Epidermal melanocyte (primary cell): Measurements from ENCODE around the gene RPS6KA5.

Experiments
- DNase-seq: peaks from one replicate; pipeline ENCODE4 v3.0.0; 2011; ENCODE audit warnings: low spot score; ENCODE audit not compliant: insufficient read length

The RPS6KA5 gene

GRCh38 chr14:90809530-90810312 lies 250.7 kb downstream of the RPS6KA5 start:
- DNase-seq, result no peak

- DNase-seq, result no peak
Observed at GRCh38 chr14:90808759-90809529, 251.5 kb downstream of the RPS6KA5 start.

DNA sequence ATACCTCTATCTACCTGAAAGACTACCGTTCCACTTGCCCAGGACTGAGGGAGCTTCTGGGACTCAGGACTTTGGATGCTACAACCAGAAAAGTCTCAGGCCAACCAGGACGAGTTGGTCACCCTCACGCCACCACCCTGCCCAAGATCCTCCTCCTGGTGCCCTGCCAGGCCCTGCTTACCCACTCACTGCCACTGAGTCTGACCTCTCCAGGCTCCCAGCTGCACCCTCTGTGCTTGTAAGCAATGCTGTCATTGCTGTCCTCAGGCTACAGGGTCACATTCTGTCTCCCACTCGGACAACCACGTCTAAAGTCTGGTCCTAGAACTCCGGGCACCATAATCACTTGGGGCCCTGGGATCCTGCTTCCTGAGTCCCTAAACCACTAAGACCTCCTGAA lies 253.4 kb downstream of the RPS6KA5 start:
- DNase-seq, result no peak

DNA sequence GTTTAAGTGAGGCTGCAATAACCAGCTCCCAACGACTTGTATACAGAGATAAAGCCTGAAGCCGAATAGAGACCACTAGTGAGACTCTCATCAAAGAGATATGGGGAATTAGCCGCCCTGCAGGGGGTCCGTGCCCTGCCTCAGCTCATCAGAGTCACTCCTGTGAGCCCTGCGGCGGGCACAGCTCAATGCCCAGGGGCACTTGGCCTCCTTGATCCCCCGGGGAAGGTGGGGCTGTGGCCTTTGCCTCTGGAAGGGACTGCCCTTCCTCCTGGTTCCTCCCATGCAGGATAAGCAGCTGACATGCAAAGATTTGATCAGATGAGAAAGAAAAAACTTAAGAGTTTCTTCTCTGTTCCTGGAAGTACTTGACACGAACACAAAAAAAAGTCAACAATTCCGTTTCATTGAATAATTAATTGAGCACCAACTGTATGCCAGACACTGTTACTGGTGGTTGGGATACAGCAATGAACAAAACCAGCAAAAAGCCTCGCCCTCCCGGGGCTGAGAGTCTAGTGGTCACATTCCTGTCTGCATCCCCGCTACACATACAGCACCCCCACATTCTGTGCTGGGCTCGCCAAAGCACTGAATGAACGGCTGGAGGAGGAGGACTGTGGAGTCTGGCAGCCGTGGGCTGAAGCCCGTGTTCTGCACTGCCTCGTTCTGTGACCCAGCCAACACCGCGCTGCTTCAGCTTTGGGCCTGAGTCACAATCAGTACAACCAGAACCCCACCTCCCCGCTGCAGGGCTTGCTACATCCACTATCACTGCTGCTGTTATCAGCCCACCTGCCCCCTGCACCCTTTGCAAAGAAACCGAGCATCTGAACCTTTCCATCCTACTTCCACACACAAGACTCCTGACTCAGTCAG lies 254.5 kb downstream of the RPS6KA5 start:
- DNase-seq, result no peak

DNA sequence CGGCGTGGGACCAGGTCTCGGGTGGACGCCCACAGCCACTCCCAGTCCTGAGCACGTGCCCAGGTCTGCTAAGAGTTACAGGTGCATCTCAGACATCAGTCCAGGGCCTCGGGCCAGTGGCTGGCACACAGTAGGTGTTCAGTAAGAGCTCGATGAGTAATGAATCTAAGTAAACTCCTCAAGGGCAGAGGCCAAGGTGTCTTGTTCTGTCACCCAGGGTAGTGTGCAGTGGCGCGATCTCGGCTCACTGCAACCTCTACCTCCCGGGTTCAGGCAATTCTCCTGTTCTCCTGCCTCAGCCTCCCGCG lies 255.4 kb downstream of the RPS6KA5 start:
- no peak for DNase-seq

DNA sequence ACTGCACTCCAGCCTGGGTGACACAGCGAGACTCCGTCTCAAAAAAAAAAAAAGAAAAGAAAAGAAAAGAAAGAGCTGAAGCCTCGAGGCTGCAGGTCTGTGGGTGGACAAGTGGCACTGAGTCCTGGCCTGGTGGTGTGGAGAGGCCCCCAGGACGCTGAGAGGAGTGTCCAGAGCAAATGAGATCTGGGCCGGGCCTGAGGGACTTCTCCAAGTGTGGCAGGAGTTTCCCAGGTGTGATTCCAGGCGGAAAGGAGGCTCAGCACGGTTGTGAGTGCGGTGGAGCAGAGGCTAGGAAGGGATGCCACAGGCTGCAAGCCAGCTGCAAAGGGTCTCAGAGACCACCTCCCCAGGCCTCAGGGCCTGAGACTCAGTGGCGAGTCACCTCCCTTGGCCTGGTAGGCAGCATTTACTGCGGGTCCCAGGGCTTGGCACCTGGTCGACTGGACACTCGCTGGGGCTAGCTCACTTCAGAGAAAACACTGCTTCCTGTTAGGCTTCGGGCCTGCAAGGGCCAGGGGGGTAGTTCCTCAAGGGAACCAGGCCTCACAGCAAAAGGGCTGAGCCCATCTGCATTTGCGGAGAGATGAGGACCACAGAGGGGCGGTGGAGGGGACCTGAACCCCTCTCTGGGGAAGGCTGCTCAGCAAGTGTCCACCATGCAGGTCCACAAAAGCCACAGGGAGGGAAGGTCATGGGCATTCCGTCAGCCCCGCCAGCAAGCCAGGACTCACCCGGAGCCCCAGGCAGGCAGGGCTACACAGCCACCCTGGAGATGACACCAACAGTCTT lies 256.0 kb downstream of the RPS6KA5 start:
- no peak for DNase-seq

GRCh38 chr14:90803249-90803648 lies 257.2 kb downstream of the RPS6KA5 start:
- no peak for DNase-seq

GRCh38 chr14:90799420-90799819 lies 261.0 kb downstream of the RPS6KA5 start:
- no peak for DNase-seq

DNA sequence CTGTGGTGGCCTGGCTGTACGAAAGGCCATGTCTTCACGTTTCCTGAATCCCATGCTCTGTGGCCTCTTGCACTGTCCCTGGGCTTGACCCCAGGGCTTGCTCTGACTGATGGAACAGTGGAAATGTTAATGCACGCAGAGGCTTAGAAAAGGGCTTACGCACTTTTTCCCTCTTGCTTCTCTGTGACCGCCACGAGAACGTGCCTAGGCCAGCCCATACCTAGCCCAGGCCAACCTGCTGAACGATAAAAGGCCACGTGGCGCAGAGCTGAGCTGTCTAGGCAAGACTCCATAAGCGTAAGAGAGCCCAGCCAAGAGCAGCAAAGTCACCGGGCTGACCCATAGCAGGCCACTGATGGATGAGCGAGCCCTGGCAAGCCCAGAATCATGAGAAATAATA lies 262.5 kb downstream of the RPS6KA5 start:
- no peak for DNase-seq
